ENCODE measurements around the gene VEGFA.

DNA sequence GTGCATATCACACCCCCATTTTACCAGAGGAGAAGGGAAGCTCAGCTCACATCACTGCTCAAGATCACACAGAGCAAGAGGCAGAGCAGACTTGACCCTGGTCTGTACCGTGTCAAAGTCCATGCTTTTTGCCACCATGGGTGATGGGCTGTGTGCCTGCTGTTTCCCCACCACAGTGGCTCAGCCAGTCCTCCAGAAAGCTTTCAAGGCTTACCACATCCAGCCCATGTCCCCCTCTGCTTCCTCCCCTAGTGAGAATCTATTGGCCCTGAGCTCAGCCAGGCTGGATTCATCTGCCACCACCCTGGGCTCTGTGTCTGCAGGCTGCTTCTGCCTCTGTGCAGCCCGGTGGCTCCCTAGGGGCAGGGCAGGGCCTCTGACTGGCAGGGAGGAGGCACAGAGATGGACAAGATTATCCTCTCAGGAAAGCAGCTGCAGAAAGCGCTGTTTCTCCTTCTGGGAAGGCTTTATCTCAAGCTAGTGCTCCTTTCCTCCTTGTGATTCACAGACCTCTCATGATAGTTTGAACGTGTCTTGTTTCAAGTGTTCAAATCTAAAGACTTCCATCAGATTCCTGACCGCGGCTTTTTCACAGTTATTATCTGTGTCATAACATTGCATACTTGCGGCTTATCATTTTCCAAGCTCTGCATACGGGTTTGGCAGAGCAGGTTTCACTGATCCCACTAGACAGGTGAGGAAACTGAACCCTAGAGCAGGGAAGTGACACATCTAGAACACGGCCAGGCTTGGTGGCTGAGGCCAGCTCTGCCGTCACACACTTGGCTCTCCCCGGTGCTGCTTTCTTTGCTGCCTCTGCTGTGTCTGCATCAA is 37.4 kb downstream of the VEGFA start:
- TF ChIP-seq, protein P1, sequence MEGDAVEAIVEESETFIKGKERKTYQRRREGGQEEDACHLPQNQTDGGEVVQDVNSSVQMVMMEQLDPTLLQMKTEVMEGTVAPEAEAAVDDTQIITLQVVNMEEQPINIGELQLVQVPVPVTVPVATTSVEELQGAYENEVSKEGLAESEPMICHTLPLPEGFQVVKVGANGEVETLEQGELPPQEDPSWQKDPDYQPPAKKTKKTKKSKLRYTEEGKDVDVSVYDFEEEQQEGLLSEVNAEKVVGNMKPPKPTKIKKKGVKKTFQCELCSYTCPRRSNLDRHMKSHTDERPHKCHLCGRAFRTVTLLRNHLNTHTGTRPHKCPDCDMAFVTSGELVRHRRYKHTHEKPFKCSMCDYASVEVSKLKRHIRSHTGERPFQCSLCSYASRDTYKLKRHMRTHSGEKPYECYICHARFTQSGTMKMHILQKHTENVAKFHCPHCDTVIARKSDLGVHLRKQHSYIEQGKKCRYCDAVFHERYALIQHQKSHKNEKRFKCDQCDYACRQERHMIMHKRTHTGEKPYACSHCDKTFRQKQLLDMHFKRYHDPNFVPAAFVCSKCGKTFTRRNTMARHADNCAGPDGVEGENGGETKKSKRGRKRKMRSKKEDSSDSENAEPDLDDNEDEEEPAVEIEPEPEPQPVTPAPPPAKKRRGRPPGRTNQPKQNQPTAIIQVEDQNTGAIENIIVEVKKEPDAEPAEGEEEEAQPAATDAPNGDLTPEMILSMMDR (conservative IDR thresholded peaks at IDR 0.05; ENCODE audit: low read depth, low read length), result no peak
- TF ChIP-seq EZH2 (IDR thresholded peaks at IDR 0.05; ENCODE audit: borderline replicate concordance, low read depth, low read length, poor library complexity, severe bottlenecking), result no peak

All from A673 (cell line).